ENCODE measurements around the gene CACNA1D.

Gene CACNA1D

GRCh38 chr3:53674582-53674981 is 180.2 kb downstream of the CACNA1D start:
- ChIA-PET CTCF (no interaction called here), POLR2A (no interaction called here)
- TF ChIP-seq SP1 (IDR thresholded peaks at IDR 0.05) (no peak), LEF1 (IDR thresholded peaks at IDR 0.05; ENCODE audit: borderline replicate concordance) (no peak), ELF4 (IDR thresholded peaks at IDR 0.05) (no peak), ZNF384 (IDR thresholded peaks at IDR 0.05) (no peak), FOXM1 (IDR thresholded peaks at IDR 0.05; ENCODE audit: borderline replicate concordance) (no peak), CTBP1 (IDR thresholded peaks at IDR 0.05; ENCODE audit: borderline replicate concordance) (no peak), FOXK2 (IDR thresholded peaks at IDR 0.05) (no peak), L3MBTL2 (conservative IDR thresholded peaks at IDR 0.05) (no peak)
- TF ChIP-seq, protein P1, sequence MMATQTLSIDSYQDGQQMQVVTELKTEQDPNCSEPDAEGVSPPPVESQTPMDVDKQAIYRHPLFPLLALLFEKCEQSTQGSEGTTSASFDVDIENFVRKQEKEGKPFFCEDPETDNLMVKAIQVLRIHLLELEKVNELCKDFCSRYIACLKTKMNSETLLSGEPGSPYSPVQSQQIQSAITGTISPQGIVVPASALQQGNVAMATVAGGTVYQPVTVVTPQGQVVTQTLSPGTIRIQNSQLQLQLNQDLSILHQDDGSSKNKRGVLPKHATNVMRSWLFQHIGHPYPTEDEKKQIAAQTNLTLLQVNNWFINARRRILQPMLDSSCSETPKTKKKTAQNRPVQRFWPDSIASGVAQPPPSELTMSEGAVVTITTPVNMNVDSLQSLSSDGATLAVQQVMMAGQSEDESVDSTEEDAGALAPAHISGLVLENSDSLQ (IDR thresholded peaks at IDR 0.05): no peak
- no peak for DNase-seq (ENCODE audit: extremely low spot score)

DNA sequence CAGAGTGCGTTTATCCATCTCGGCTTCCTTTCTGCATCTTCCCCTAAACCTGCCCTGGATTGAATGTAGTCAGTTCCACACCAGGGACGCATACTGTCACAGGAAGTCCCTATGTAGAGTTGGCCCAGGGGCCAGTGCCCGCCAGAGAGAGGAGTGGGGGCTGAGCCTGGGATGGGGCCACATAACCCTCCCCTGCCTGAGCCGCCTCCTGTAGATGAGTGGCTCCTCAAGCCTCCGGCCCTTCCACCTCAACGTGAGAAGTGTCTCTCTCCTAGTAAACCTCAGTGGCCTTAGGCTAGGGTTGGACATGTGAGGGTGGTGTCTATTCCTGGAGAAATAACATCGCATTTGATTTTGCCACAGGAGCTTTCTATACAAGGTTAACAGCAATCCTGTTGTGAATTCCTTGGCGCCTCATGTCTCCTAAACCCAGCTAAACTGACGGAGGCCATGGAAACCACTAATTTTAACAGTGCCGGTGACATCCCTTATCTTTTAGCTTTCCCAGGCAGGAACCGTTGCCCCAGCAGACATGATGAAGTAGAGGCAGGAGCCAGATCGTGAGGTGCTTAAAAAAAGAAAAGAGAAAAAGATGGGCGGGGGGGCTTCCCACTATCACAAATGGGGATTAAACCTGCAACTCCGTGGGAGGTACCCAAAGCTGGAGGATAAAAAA is 180.7 kb downstream of the CACNA1D start:
- CTCF ChIA-PET: no interaction called here

GRCh38 chr3:53675942-53676341 is 181.5 kb downstream of the CACNA1D start:
- DNase-seq (ENCODE audit: extremely low spot score): no peak
- TF ChIP-seq FOXK2 (IDR thresholded peaks at IDR 0.05): no peak
- no peak for TF ChIP-seq SUZ12 (IDR thresholded peaks at IDR 0.05)
- TF ChIP-seq ARNT (IDR thresholded peaks at IDR 0.05): no peak
- TF ChIP-seq NFRKB (IDR thresholded peaks at IDR 0.05): no peak
- TF ChIP-seq ELF4 (IDR thresholded peaks at IDR 0.05): no peak
- no peak for TF ChIP-seq CTBP1 (IDR thresholded peaks at IDR 0.05; ENCODE audit: borderline replicate concordance)
- no peak for TF ChIP-seq TARDBP (IDR thresholded peaks at IDR 0.05)
- TF ChIP-seq SP1 (IDR thresholded peaks at IDR 0.05): no peak
- no peak for TF ChIP-seq LEF1 (IDR thresholded peaks at IDR 0.05; ENCODE audit: borderline replicate concordance)
- TF ChIP-seq FOXA1 (IDR thresholded peaks at IDR 0.05): no peak
- no peak for TF ChIP-seq HDGF (IDR thresholded peaks at IDR 0.05; ENCODE audit: borderline replicate concordance)
- no peak for TF ChIP-seq BHLHE40 (IDR thresholded peaks at IDR 0.05; ENCODE audit: borderline replicate concordance)
- no peak for TF ChIP-seq L3MBTL2 (conservative IDR thresholded peaks at IDR 0.05)
- TF ChIP-seq ZNF384 (IDR thresholded peaks at IDR 0.05): no peak
- TF ChIP-seq, protein P1 (IDR thresholded peaks at IDR 0.05): no peak
- no peak for TF ChIP-seq FOXM1 (IDR thresholded peaks at IDR 0.05; ENCODE audit: borderline replicate concordance)
- CTCF ChIA-PET: no interaction called here
- POLR2A ChIA-PET: no interaction called here

More for the DNA sequence above, 180.7 kb downstream of the CACNA1D start:
- POLR2A ChIA-PET: no interaction called here
- TF ChIP-seq FOXK2 (IDR thresholded peaks at IDR 0.05) (no peak), HDGF (IDR thresholded peaks at IDR 0.05; ENCODE audit: borderline replicate concordance) (no peak), TARDBP (IDR thresholded peaks at IDR 0.05) (no peak), FOXA1 (IDR thresholded peaks at IDR 0.05) (no peak), LEF1 (IDR thresholded peaks at IDR 0.05; ENCODE audit: borderline replicate concordance) (no peak), CTBP1 (IDR thresholded peaks at IDR 0.05; ENCODE audit: borderline replicate concordance) (no peak), L3MBTL2 (conservative IDR thresholded peaks at IDR 0.05) (no peak), FOXM1 (IDR thresholded peaks at IDR 0.05; ENCODE audit: borderline replicate concordance) (no peak), ZNF384 (IDR thresholded peaks at IDR 0.05) (no peak), ARNT (IDR thresholded peaks at IDR 0.05) (no peak), SP1 (IDR thresholded peaks at IDR 0.05) (no peak), ELF4 (IDR thresholded peaks at IDR 0.05) (no peak), BHLHE40 (IDR thresholded peaks at IDR 0.05; ENCODE audit: borderline replicate concordance) (no peak), NFRKB (IDR thresholded peaks at IDR 0.05) (no peak), SUZ12 (IDR thresholded peaks at IDR 0.05) (no peak)
- TF ChIP-seq, protein P1 (IDR thresholded peaks at IDR 0.05): no peak
- DNase-seq (ENCODE audit: extremely low spot score): no peak

DNA sequence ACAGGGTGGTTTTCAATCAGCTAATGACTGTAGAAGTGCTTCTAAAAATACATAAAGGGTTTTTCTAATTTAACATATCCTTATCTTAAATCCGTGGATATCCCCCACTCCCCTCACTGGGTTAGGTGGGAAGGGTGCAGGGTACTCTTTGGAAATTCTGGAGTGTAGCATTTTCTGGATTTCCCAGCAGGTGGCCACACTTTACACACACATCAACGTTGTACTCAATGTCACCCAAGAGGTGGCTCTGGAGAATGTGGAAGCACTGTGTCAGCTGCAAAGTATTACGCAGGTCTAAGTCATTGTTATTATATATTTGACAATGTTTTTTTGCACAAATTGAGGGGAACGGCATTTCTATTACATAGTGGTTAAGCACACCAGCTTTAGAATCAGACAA is 183.0 kb downstream of the CACNA1D start:
- DNase-seq (ENCODE audit: extremely low spot score): no peak
- no peak for TF ChIP-seq FOXA1 (IDR thresholded peaks at IDR 0.05)
- no peak for TF ChIP-seq LEF1 (IDR thresholded peaks at IDR 0.05; ENCODE audit: borderline replicate concordance)
- no peak for TF ChIP-seq ELF4 (IDR thresholded peaks at IDR 0.05)
- no peak for TF ChIP-seq TARDBP (IDR thresholded peaks at IDR 0.05)
- no peak for TF ChIP-seq ZNF384 (IDR thresholded peaks at IDR 0.05)
- TF ChIP-seq, protein P1 (IDR thresholded peaks at IDR 0.05): no peak
- TF ChIP-seq NFRKB (IDR thresholded peaks at IDR 0.05): no peak
- no peak for TF ChIP-seq FOXM1 (IDR thresholded peaks at IDR 0.05; ENCODE audit: borderline replicate concordance)
- ChIA-PET POLR2A (no interaction called here), CTCF (interaction anchor here (0.6 to 1.4 kb wide), 3 partner anchors 8 to 105 kb away, joined by 3 to 5 read pairs (median 4); no protein-coding TSS in a partner anchor)

DNA sequence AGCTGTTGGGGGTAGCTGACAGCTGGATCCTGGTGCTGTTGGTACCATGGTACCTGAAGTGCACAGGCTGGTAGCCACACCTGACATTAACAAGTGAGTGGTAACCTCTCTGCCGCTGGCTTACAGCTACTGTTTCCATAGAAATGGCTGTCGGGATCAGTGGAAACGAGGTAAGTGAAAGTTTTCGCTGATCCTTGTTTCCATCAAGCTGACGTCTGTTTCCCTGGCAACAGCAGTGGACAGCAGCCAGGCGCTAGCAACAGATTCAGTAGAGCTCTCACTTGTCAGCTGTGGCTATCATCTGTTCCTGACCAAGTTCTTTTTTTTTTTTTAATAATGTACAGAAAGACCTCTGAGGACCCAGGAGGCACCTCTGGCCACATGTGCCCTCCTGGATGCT is 185.6 kb downstream of the CACNA1D start:
- ChIA-PET POLR2A (no interaction called here), CTCF (interaction anchor here (1.0 kb wide), 1 partner anchor 11 kb away, joined by 3 read pairs; no protein-coding TSS in a partner anchor)
- no peak for DNase-seq (ENCODE audit: extremely low spot score)
- no peak for TF ChIP-seq SP1 (IDR thresholded peaks at IDR 0.05)
- TF ChIP-seq CTBP1 (IDR thresholded peaks at IDR 0.05; ENCODE audit: borderline replicate concordance): no peak
- no peak for TF ChIP-seq ARNT (IDR thresholded peaks at IDR 0.05)
- no peak for TF ChIP-seq SUZ12 (IDR thresholded peaks at IDR 0.05)
- TF ChIP-seq, protein P1 (IDR thresholded peaks at IDR 0.05): no peak
- no peak for TF ChIP-seq LEF1 (IDR thresholded peaks at IDR 0.05; ENCODE audit: borderline replicate concordance)
- no peak for TF ChIP-seq FOXA1 (IDR thresholded peaks at IDR 0.05)
- no peak for TF ChIP-seq HDGF (IDR thresholded peaks at IDR 0.05; ENCODE audit: borderline replicate concordance)
- no peak for TF ChIP-seq ELF4 (IDR thresholded peaks at IDR 0.05)
- TF ChIP-seq BHLHE40 (IDR thresholded peaks at IDR 0.05; ENCODE audit: borderline replicate concordance): no peak

Measured in HEK293T (cell line).